ENCODE measurements around the gene XIST.
A peak's percentile ranks its signal among the peaks of the same experiment; 100 is the strongest.
"Not testable (repeated sequence)": the region's sequence is repeated elsewhere in the genome, so short reads cannot be mapped to it uniquely, and the experiment has no call there.

The XIST gene

DNA sequence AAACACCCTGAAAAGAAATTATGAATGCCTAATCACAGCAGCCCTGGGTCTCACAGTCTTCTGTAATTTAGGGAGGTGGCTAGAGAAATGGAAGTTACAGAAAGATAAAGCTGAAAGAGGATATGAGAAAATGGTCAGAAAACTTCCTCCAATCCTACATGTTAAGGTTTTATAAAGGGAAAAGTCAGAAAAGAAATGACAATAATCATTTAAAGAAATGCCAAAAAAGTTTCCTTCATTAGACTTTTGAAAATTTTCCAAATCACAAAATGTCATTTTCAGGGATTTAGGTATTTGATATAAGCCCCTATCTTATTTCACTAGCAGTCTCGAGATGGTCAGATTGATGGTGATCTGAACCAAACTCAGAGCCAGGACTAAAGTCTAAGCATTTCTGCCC is 13.4 kb downstream of the XIST start:
- no peak for DNase-seq (ENCODE audit: low spot score)

- DNase-seq (ENCODE audit: low spot score): no peak
Measured at GRCh38 chrX:73838123-73838522, 14.4 kb downstream of the XIST start.

DNA sequence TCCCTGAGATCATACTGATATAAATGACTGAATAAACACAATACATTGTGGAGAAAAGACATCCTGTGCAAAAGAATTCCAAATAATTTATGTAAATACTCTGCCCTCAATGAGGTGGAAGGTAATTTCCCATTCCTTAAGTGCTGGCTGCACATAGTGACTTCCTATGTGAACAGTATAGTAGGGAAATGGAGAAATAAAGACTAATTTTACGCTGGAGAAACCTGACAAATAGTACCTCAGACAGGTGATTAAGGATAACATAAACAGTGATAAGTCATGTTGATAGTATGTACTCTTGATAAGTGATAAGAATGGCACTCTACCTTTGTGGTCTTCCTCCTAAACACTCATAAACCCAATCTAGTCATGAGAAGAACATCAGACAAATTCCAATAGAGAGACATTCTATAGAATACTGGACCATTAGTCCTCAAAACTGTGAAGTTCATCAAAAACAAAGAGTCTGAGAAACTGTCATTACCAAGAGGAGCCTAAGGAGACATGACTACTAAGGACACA is 15.5 kb downstream of the XIST start:
- no peak for DNase-seq (ENCODE audit: low spot score)

GRCh38 chrX:73834219-73834618 is 18.3 kb downstream of the XIST start:
- DNase-seq (ENCODE audit: low spot score): no peak

GRCh38 chrX:73832319-73832718 is 20.2 kb downstream of the XIST start:
- no peak for DNase-seq (ENCODE audit: low spot score)

DNA sequence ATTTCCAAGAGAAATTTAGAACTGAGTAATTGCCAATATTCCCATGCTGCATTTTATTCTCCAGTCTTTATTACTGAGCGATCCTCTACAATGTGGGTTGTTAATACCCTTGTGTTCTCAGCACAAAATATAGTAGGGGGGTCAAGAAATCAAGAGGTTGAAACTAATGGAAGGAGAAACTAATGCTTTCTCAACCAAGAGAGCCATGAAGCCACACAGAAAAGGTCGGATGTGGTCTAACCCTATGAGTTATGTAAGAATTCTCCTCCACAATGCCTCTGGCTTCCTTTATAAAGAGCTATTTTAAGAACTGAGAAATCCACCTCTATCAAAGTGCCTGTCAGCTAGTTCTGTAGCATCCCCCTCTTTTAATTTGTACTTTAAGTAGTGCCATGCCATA is 21.0 kb downstream of the XIST start:
- DNase-seq (ENCODE audit: low spot score): no peak

DNA sequence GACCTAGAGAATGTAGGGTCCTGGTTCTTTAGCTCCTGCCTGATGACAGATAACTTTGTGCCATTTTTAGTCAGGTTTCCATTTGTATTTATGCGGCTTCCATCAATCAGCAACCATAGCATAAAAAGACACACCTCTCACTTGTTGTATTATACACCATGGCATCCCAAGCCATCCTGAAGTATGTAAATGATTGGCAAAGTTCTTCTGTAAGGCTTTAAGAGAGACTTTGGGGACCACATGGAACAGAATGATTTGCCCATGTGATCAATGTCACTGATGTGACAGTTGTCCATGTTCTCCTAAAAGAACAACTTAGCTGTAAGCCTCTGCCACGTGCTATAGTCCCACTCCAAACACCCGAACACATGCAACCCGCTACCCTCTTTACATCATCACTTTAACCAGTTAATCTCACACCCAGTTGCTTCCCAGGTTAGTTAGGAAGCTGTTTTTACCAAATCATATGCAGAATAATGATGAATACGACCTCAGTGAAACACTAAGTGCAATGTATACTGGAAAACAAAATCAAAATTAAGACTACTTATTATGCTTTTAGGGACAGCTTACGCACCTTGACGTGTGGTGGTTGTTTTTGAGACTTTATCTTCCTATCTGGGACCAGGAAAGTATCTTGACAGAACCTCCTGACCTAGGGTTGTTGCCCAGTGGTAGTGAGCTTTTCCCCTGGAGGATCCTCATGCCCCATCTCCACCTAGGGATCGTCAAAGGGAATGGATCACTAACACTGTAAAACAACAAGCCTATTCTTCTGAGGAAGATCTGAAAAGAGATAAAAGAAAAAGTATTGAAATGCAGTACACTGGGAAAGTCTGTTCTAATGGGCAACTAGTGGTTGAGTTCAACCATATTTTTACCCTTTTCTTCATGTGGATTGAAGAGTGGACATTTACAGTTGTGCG is 21.8 kb downstream of the XIST start:
- no peak for DNase-seq (ENCODE audit: low spot score)

- no peak for DNase-seq (ENCODE audit: low spot score)
Measured at GRCh38 chrX:73829890-73830466, 22.5 kb downstream of the XIST start.

GRCh38 chrX:73828080-73828720 is 24.3 kb downstream of the XIST start:
- no peak for DNase-seq (ENCODE audit: low spot score)

- DNase-seq (ENCODE audit: low spot score): no peak
Measured at GRCh38 chrX:73827406-73827805, 25.1 kb downstream of the XIST start.

DNA sequence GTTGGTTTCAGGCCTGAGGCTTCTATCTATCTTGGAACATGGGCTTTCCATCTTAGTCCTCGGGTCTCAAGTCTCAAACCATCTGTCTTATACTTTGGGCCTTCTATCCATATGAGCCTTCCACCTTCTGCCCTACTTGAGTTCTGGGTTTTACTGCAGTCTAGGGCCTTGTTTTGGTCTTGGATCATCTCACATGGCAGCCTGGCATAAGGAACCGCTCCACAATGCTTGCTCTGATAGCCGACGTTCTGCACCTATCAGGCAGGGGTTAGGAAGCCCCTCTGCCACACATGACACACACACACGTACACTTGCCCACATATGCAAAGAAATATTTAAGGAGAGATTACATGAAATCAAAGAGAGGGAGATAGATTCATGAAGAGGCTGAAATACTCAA is 25.5 kb downstream of the XIST start:
- DNase-seq (ENCODE audit: low spot score): no peak

- no peak for DNase-seq (ENCODE audit: low spot score)
Measured at GRCh38 chrX:73825569-73825968, 26.9 kb downstream of the XIST start.

DNA sequence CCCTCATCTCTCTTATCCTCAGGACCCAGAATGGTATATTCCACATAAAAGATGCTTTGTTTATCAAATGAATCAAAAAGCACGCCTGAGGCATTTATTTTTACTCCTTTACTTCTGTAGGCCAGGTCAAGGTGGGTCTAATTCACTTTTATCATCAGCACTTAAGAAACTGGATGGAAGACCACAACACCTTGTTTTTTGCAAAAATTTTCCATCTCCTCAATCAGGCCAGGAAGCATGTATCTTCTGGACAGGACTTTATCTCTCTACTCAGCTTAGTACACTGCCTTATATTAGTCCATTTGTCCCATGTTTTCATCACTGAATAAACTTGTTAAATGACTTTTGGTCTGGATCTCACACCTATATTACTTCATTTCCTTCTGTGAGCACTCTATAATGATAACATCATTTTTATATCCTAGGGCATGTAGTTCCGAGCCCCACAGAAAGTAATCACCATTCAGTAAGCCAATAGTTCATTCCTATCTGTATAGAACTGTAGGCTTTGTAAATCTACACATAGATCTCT is 29.0 kb downstream of the XIST start:
- no peak for DNase-seq (ENCODE audit: low spot score)

DNA sequence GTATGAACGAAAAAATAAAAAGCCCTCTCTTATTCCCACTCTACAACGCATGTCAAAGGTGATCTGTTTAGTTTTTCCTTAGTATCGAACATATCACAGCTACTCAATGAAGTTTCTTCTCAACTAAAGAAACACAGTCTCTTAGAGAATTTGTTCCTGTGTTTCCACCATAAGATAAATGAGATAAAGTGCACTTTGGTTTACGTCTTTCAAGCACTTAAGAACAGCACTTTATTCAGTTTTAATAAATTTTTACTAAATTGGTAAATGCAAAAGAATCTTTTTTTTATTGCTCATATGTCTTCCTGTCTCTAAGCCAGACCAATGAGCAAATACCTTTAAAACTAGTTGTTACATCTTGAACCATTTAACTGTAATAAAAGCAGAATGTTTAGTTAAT is 29.7 kb downstream of the XIST start:
- no peak for DNase-seq (ENCODE audit: low spot score)

DNA sequence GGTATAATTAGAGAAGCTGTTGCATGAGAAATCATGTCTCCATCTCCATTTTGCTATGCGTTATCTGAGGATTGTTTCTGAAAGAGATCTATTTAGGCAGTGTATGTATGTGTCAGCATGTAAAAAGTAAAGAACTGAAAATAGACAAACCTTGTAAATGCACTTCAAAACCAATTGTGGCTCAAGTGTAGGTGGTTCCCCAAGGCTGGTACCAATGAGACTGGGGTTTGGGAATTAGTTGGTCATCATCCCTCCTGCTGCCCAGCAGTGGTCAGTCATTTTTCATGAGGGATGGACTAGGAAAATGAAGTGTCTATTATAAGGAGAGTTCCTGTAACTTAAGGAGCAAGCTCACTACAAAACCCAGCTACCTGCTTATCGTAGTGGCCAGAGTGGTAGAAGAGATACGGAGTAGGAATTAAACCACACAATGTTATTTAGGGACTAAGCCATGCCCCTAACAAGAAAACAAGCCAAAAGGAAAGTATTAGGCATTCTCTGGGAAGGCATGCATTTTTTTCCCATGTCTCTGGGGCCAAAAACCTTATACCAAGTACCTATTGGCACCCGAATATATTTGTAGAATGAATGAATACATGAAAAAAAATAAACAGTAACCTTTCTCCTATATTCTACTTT is 30.5 kb downstream of the XIST start:
- DNase-seq (ENCODE audit: low spot score): no peak

DNA sequence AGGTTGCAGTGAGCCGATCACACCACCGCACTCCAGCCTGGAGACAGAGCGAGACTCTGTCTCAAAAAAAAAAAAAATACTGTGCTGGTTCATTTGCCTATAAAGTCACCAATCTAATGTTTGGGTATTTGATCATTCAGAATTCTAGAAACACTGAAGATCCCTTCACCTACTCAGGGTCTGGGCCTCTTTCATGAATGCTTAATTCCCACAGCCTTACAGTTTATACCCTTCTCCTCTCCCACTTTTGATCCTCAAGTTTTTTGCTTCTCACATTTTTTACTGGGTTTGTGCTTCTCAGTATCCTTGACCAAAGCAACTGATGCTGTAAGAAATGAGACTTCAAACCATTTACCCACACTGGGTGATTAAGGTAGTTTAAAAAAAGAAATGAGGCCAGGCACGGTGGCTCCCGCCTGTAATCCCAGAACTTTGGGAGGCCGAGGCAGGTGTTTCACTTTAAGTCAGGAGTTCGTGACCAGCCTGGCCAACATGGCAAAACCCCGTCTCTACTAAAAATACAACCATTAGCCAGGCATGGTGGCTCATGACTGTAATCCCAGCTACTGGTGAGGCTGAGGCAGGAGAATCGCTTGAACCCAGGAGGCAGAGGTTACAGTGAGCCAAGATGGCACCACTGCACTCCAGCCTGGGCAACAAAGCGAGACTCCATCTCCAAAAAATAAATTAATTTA is 32.5 kb downstream of the XIST start:
- DNase-seq (ENCODE audit: low spot score): not testable (repeated sequence)

- no peak for DNase-seq (ENCODE audit: low spot score)
Measured at GRCh38 chrX:73818200-73819116, 34.1 kb downstream of the XIST start.

DNA sequence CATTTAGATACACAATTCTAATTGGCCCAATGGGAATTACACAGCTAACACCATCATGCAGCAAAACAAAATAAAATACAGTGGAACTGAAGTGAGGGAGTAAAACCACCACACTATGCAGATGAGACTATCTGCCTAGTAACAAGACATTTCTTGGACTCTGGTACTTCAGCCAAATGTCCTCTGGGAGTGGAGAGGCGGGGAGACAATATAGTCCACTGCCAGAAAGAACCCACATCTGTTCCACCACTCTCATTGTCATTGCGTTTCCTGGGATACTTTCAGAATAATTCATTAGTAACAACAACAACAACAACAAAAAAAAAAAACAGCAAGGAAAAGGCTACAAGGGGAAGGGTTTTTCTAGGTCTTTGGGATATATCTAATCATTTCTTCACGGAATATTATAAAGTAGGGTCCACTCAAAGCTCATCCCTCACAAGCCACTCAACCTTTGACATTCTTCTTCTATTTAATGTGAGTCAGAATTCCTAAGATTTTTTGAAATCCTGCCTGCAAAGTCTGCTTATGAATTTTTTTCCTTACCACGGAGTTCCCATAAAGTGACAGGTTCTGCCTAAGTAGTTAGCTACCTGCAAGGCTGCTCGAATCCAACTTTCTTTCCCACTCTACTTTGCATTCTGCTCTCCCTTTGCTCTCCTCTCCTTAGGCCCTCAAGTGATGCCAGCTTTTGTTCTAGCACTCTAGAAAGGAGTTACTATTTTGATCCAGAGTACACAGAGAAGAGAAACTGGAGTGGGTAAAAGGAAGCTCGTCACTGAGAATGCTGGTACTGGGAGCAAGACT is 34.9 kb downstream of the XIST start:
- DNase-seq (ENCODE audit: low spot score): peak; percentile 6

GRCh38 chrX:73812256-73812655 is 40.3 kb downstream of the XIST start:
- no peak for DNase-seq (ENCODE audit: low spot score)

- DNase-seq (ENCODE audit: low spot score): not testable (repeated sequence)
Measured at GRCh38 chrX:73804109-73804508, 48.4 kb downstream of the XIST start.
